HepG2 (cell line): ENCODE measurements around the gene GPC4. TPM values are rescaled to one million over a fixed set of nuclear protein-coding genes. Genes with fewer than 3 reads are reported as not detected.

ENCODE experiments used
- ATAC-seq: fragments of 200-7000 bp; cut with Tn5 transposase; 3 replicates; pipeline ENCODE4 v1.9.1; 2020; ENCODE audit warnings: mild to moderate bottlenecking, moderate library complexity
- BruUV-seq: library from RNA; stranded (reverse); fragments of 400-500 nt; replicated peaks from 2 replicates; lab custom pipeline; 2021; lab: Mats Ljungman, UMichigan
- CTCF ChIA-PET: fragments of 300-600 bp; formaldehyde crosslinking; extraction: SDS; loops from one replicate; lab custom pipeline; 2021; ENCODE audit warnings: low total read pairs, inconsistent platforms, low intra/inter-chr PET ratio; lab: Yijun Ruan, JAX
- POLR2A ChIA-PET: fragments of 350-600 bp; sonication (Branson Sonifier 250); formaldehyde crosslinking; loops from one replicate; lab custom pipeline; 2020; ENCODE audit warnings: antibody characterized with exemption, inconsistent platforms; lab: Yijun Ruan, JAX
- DNase-seq: peaks from one replicate; pipeline ENCODE4 v3.0.0-alpha.2; 2015; ENCODE audit warnings: low spot score
- FAIRE-seq: peaks from 3 replicates; lab custom pipeline; 2011; peaks lifted over from hg19 to GRCh38; lab: Jason Lieb, UNC
- H2AFZ ChIP-seq: one replicate; pipeline ENCODE4 v1.6.1; 2011; ENCODE audit warnings: low read length, inconsistent platforms
- H3K27ac ChIP-seq: fragments of 300-600 bp; 3 replicates; pipeline ENCODE4 v1.8.0; 2011; ENCODE audit warnings: mixed run types, mild to moderate bottlenecking, mixed read lengths, low read length, inconsistent platforms; ENCODE audit not compliant: insufficient read depth; ENCODE audit errors: extremely low read length
- H3K27me3 ChIP-seq, 2 experiments: fragments of 200-600 bp in 1 of 2; 2 replicates in 1 of 2; 3 replicates in 1 of 2; pipeline versions ENCODE4 v1.6.0 to v1.8.0; 2011; ENCODE audit warnings: low read length in 2 of 2, mild to moderate bottlenecking in 2 of 2, moderate library complexity in 2 of 2, inconsistent platforms in 1 of 2; ENCODE audit not compliant: insufficient read depth in 2 of 2, control insufficient read depth in 1 of 2
- H3K36me3 ChIP-seq, 2 experiments: fragments of 200-600 bp in 1 of 2; replicated peaks in 1 of 2; 2 replicates in 1 of 2; 3 replicates in 1 of 2; pipeline versions ENCODE4 v1.5.1 to v1.8.0; 2011; ENCODE audit warnings: low read length in 2 of 2, inconsistent platforms in 1 of 2; ENCODE audit not compliant: insufficient read depth in 2 of 2, control insufficient read depth in 1 of 2
- H3K4me1 ChIP-seq: 2 replicates; pipeline ENCODE4 v1.5.1; 2012; ENCODE audit warnings: low read length, inconsistent platforms; ENCODE audit not compliant: insufficient read depth
- H3K4me2 ChIP-seq: 2 replicates; pipeline ENCODE4 v1.6.0; 2011; ENCODE audit warnings: low read depth, low read length, inconsistent platforms
- H3K4me3 ChIP-seq, 3 experiments: fragments of 200-600 bp in 1 of 3; sonication (generic), shearing (Covaris generic) in 1 of 3; replicated peaks in 1 of 3; 2 replicates each; pipeline ENCODE4 v1.5.1; 2011 to 2016; ENCODE audit warnings: low read length in 3 of 3, inconsistent platforms in 2 of 3, low read depth in 2 of 3, mild to moderate bottlenecking in 2 of 3, control low read depth in 1 of 3, mixed read lengths in 1 of 3; ENCODE audit not compliant: insufficient read depth in 1 of 3
- H3K79me2 ChIP-seq: one replicate; pipeline ENCODE4 v1.6.1; 2011; ENCODE audit warnings: low read length, inconsistent platforms; ENCODE audit not compliant: insufficient read depth
- H3K9ac ChIP-seq: 2 replicates; pipeline ENCODE4 v1.6.0; 2011; ENCODE audit warnings: mild to moderate bottlenecking, low read depth, low read length, inconsistent platforms; ENCODE audit not compliant: insufficient read depth
- H3K9me3 ChIP-seq: 2 replicates; pipeline ENCODE4 v1.5.1; 2012; ENCODE audit warnings: mild to moderate bottlenecking, low read length
- H4K20me1 ChIP-seq: 2 replicates; pipeline ENCODE4 v1.6.0; 2011; ENCODE audit warnings: inconsistent platforms, mild to moderate bottlenecking, low read length, moderate library complexity; ENCODE audit not compliant: insufficient read depth
- CBX2 ChIP-seq, 2 experiments: fragments of 200-600 bp in 1 of 2; sonication (generic); formaldehyde crosslinking in 1 of 2; IDR thresholded peaks; 2 replicates each; pipeline versions ENCODE4 v1.7.0 to v1.8.1; 2018 to 2022; ENCODE audit warnings: low read depth in 2 of 2, low read length in 1 of 2, mild to moderate bottlenecking in 1 of 2, missing genetic modification reagents in 1 of 2
- ERF ChIP-seq: IDR thresholded peaks from 2 replicates; pipeline ENCODE4 v1.6.1; 2018; ENCODE audit warnings: missing biosample characterization, missing genetic modification reagents
- HNF4G ChIP-seq, 2 experiments: sonication (generic) in 1 of 2; formaldehyde crosslinking in 1 of 2; IDR thresholded peaks; 2 replicates each; pipeline versions ENCODE4 v1.4.0 to v1.6.1; 2011 to 2020; ENCODE audit warnings: borderline replicate concordance in 2 of 2, low read depth in 2 of 2, mild to moderate bottlenecking in 2 of 2, low read length in 1 of 2, missing genetic modification reagents in 1 of 2, moderate library complexity in 1 of 2
- NFRKB ChIP-seq: fragments of 450-650 bp; IDR thresholded peaks from 2 replicates; pipeline ENCODE4 v1.6.1; 2017
- PATZ1 ChIP-seq: sonication (generic); formaldehyde crosslinking; IDR thresholded peaks from 2 replicates; pipeline ENCODE4 v1.4.0; 2020; ENCODE audit warnings: missing genetic modification reagents
- RNF219 ChIP-seq: sonication (generic); formaldehyde crosslinking; IDR thresholded peaks from 2 replicates; pipeline ENCODE4 v1.5.0; 2020; ENCODE audit warnings: mild to moderate bottlenecking, missing genetic modification reagents
- RXRB ChIP-seq: IDR thresholded peaks from 2 replicates; pipeline ENCODE4 v1.6.1; 2016; ENCODE audit warnings: borderline replicate concordance, missing genetic modification reagents, missing compliant biosample characterization
- SALL1 ChIP-seq: sonication (generic); formaldehyde crosslinking; IDR thresholded peaks from 2 replicates; pipeline ENCODE4 v1.8.0; 2022; ENCODE audit warnings: mild to moderate bottlenecking, missing genetic modification reagents
- SP5 ChIP-seq: IDR thresholded peaks from 2 replicates; pipeline ENCODE4 v1.6.1; 2016; ENCODE audit warnings: low read depth, borderline replicate concordance
- STAG1 ChIP-seq: sonication (generic); formaldehyde crosslinking; IDR thresholded peaks from 2 replicates; pipeline ENCODE4 v1.4.0; 2020; ENCODE audit warnings: missing genetic modification reagents
- ZBTB1 ChIP-seq: sonication (generic); formaldehyde crosslinking; IDR thresholded peaks from 2 replicates; pipeline ENCODE4 v1.4.0; 2020; ENCODE audit warnings: missing genetic modification reagents, borderline replicate concordance
- ZFP91 ChIP-seq: sonication (generic); formaldehyde crosslinking; IDR thresholded peaks from 2 replicates; pipeline ENCODE4 v1.9.0; 2022; ENCODE audit warnings: missing genetic modification reagents, mild to moderate bottlenecking, borderline replicate concordance
- ZNF121 ChIP-seq: sonication (generic); formaldehyde crosslinking; IDR thresholded peaks from 2 replicates; pipeline ENCODE4 v1.5.0; 2020; ENCODE audit warnings: mild to moderate bottlenecking, missing genetic modification reagents
- ZZZ3 ChIP-seq: sonication (generic); formaldehyde crosslinking; IDR thresholded peaks from 2 replicates; pipeline ENCODE4 v1.4.0; 2020; ENCODE audit warnings: missing genetic modification reagents, mild to moderate bottlenecking, borderline replicate concordance
- WGBS: methylation state at CpG from one replicate; pipeline ENCODE4 v1.1.6; 2017; ENCODE audit warnings: low lambda C conversion rate; 5-methylcytosine and 5-hydroxymethylcytosine counted together
- in situ Hi-C: cut with HindIII; loops from 2 replicates; pipeline ENCODE4 v1.10.0; 2017; ENCODE audit warnings: low pct_unique_long_range_greater_than_20kb; ENCODE audit not compliant: extremely low pct_ligation_motif_present
- intact Hi-C: fragments of 100-400 bp; cut with micrococcal nuclease; formaldehyde crosslinking; loops from one replicate; pipeline ENCODE4 v1.10.0; 2022; ENCODE audit not compliant: unreplicated experiment
- polyA plus RNA-seq, 8 experiments: library from polyadenylated mRNA; depleted of rRNA in 3 of 8; stranded (reverse) in 7 of 8; unstranded in 1 of 8; fragments of >200 nt; fragmentation: Illumina TruSeq in 4 of 8; extraction: Trizol in 4 of 8; gene quantifications; 2 replicates each; pipeline versions ENCODE4 v1.2.1 to v1.2.3, GENCODE V29; 2011 to 2016; ENCODE audit warnings: low read depth in 4 of 8, missing spikeins in 1 of 8, mixed read lengths in 1 of 8; ENCODE audit not compliant: insufficient read depth in 1 of 8
- total RNA-seq, 5 experiments: library from RNA; depleted of rRNA; stranded (reverse); fragments of >200 nt; fragmentation: Illumina TruSeq; extraction: Trizol; gene quantifications; 2 replicates each; pipeline ENCODE4 v1.2.3, GENCODE V29; 2016; ENCODE audit warnings: low read depth in 1 of 5

The GPC4 gene
- total and polyA plus RNA-seq, 2 of the 13 experiments (the other 11 are each of a cell fraction or from before 2014, with no cell fraction given), result 0.29 to 0.38 TPM

- H4K20me1 ChIP-seq, result no peaks in the 10 kb centered on the region
- H3K4me1 ChIP-seq, result no peaks in the 10 kb centered on the region
- intact Hi-C loops (no loop called here), in situ Hi-C loops (no loop called here)
- no peak overlapping the region for H3K9ac ChIP-seq
- ChIA-PET POLR2A (no interaction called here), CTCF (no interaction called here)
- TF ChIP-seq PATZ1 (no peak), CBX2 (IDR thresholded peaks at IDR 0.05; ENCODE audit: low read depth, low read length) (no peak), CBX2 (CRISPR knock-in tag; IDR thresholded peaks at IDR 0.05; ENCODE audit: low read depth) (no peak), SALL1 (no peak), SP5 (no peak), NFRKB (no peak), STAG1 (CRISPR knock-in tag) (no peak), ZZZ3 (CRISPR knock-in tag) (no peak), ERF (CRISPR knock-in tag) (no peak), ZBTB1 (CRISPR knock-in tag) (no peak), HNF4G (IDR thresholded peaks at IDR 0.05; ENCODE audit: borderline replicate concordance, low read depth, low read length) (no peak), HNF4G (CRISPR knock-in tag; IDR thresholded peaks at IDR 0.05; ENCODE audit: borderline replicate concordance, low read depth) (no peak), ZNF121 (no peak), ZFP91 (CRISPR knock-in tag) (no peak), RXRB (CRISPR knock-in tag) (no peak), RNF219 (CRISPR knock-in tag) (no peak)
- no TSS peak for BruUV-seq
- 36% methylated on average over 2 of the region's 2 CpGs for WGBS
- H3K4me2 ChIP-seq, result no peak overlapping the region
- H3K27ac ChIP-seq, result no peak overlapping the region
- no peaks in the 10 kb centered on the region for H3K36me3 ChIP-seq
- DNase-seq (no peak), ATAC-seq (no peak), FAIRE-seq (no peak)
- no peak overlapping the region for H2AFZ ChIP-seq
- H3K9me3 ChIP-seq, result no peaks in the 10 kb centered on the region
- no peak overlapping the region for H3K4me3 ChIP-seq
- H3K79me2 ChIP-seq, result no peaks in the 10 kb centered on the region
- H3K27me3 ChIP-seq, result no peaks in the 10 kb centered on the region
Observed at GRCh38 chrX:133402042-133402453, 13.2 kb downstream of the GPC4 start.
